IPS DF 6.9 (cell line): ENCODE measurements around the gene CMTM1.
"Not testable (repeated sequence)": the region's sequence is repeated elsewhere in the genome, so short reads cannot be mapped to it uniquely, and the experiment has no call there.

Experiments used
- DNase-seq: peaks from one replicate; pipeline ENCODE4 v3.0.0-alpha.2; 2013; ENCODE audit warnings: low read depth, low spot score
- H3K27ac ChIP-seq: one replicate; pipeline ENCODE4 v1.5.1; 2013; ENCODE audit warnings: low read length, control low read depth
- H3K27me3 ChIP-seq: 2 replicates; pipeline ENCODE4 v1.6.1; 2013; ENCODE audit warnings: mild to moderate bottlenecking, low read length; ENCODE audit not compliant: control insufficient read depth, insufficient read depth
- H3K36me3 ChIP-seq: 2 replicates; pipeline ENCODE4 v1.6.1; 2013; ENCODE audit warnings: low read length; ENCODE audit not compliant: control insufficient read depth, insufficient read depth
- H3K4me1 ChIP-seq: 2 replicates; pipeline ENCODE4 v1.6.1; 2013; ENCODE audit warnings: low read length; ENCODE audit not compliant: control insufficient read depth, insufficient read depth
- H3K4me3 ChIP-seq: 2 replicates; pipeline ENCODE4 v1.5.1; 2013; ENCODE audit warnings: mild to moderate bottlenecking, low read length
- H3K9me3 ChIP-seq: 2 replicates; pipeline ENCODE4 v1.6.1; 2013; ENCODE audit warnings: low read length, inconsistent platforms; ENCODE audit not compliant: control insufficient read depth, insufficient read depth
- WGBS: extraction: QIAGEN DNeasy Blood & Tissue Kit; methylation state at CpG from one replicate; pipeline ENCODE4 v1.1.7; 2013; ENCODE audit warnings: mixed read lengths, missing lambda C conversion rate; ENCODE audit not compliant: insufficient read length, insufficient coverage; 5-methylcytosine and 5-hydroxymethylcytosine counted together

CMTM1 gene

GRCh38 chr16:66562409-66562808 is 3.8 kb upstream of the CMTM1 start:
- H3K36me3 ChIP-seq, result peaks cover 4% of the 10 kb centered on the region; the same call in 1 of the 2 replicates
- 83% methylated on average over 1 of the region's 1 CpG for WGBS
- H3K4me1 ChIP-seq, result no peaks in the 10 kb centered on the region
- no peak for DNase-seq
- H3K4me3 ChIP-seq, result no peak overlapping the region
- no peaks in the 10 kb centered on the region for H3K9me3 ChIP-seq
- H3K27me3 ChIP-seq, result no peaks in the 10 kb centered on the region
- no peak overlapping the region for H3K27ac ChIP-seq

- peaks cover 4% of the 10 kb centered on the region; the same call in 1 of the 2 replicates for H3K36me3 ChIP-seq
- H3K27me3 ChIP-seq, result no peaks in the 10 kb centered on the region
- no CpG with 5 or more reads among the region's 2 CpGs for WGBS
- no peak overlapping the region for H3K27ac ChIP-seq
- no peak overlapping the region for H3K4me3 ChIP-seq
- H3K9me3 ChIP-seq, result no peaks in the 10 kb centered on the region
- DNase-seq, result no peak
- no peaks in the 10 kb centered on the region for H3K4me1 ChIP-seq
These were observed 3.3 kb upstream of the CMTM1 start for GRCh38 chr16:66562986-66563385.

GRCh38 chr16:66563574-66564334 is 2.5 kb upstream of the CMTM1 start:
- no peak overlapping the region for H3K27ac ChIP-seq

GRCh38 chr16:66567270-66567669 is 1.0 kb downstream of the CMTM1 start:
- not testable (repeated sequence) for H3K9me3 ChIP-seq, DNase-seq, H3K27ac ChIP-seq, H3K4me1 ChIP-seq, H3K4me3 ChIP-seq, H3K27me3 ChIP-seq, H3K36me3 ChIP-seq
- no CpG with 5 or more reads among the region's 3 CpGs for WGBS

More at GRCh38 chr16:66563574-66564334, 2.5 kb upstream of the CMTM1 start:
- H3K9me3 ChIP-seq, result no peaks in the 10 kb centered on the region
- H3K36me3 ChIP-seq, result peaks cover 4% of the 10 kb centered on the region; the same call in 1 of the 2 replicates
- WGBS, result no CpG with 5 or more reads among the region's 2 CpGs
- H3K4me3 ChIP-seq, result no peak overlapping the region
- DNase-seq, result no peak
- no peaks in the 10 kb centered on the region for H3K4me1 ChIP-seq
- H3K27me3 ChIP-seq, result no peaks in the 10 kb centered on the region

- Histone ChIP-seq H3K27me3 (no peaks in the 10 kb centered on the region), H3K4me1 (no peaks in the 10 kb centered on the region), H3K36me3 (peaks cover 4% of the 10 kb centered on the region; the same call in 1 of the 2 replicates), H3K4me3 (no peak overlapping the region), H3K9me3 (no peaks in the 10 kb centered on the region), H3K27ac (no peak overlapping the region)
- DNase-seq, result no peak
- no CpG with 5 or more reads among the region's 2 CpGs for WGBS
These were observed 2.1 kb downstream of the CMTM1 start for GRCh38 chr16:66568355-66568754.

- no CpG with 5 or more reads among the region's 1 CpG for WGBS
- no peak overlapping the region for H3K4me3 ChIP-seq
- no peaks in the 10 kb centered on the region for H3K4me1 ChIP-seq
- no peaks in the 10 kb centered on the region for H3K27me3 ChIP-seq
- H3K27ac ChIP-seq, result no peak overlapping the region
- H3K36me3 ChIP-seq, result peaks cover 4% of the 10 kb centered on the region; the same call in 1 of the 2 replicates
- DNase-seq, result no peak
- H3K9me3 ChIP-seq, result no peaks in the 10 kb centered on the region
These were observed 2.9 kb downstream of the CMTM1 start for GRCh38 chr16:66569131-66569530.

GRCh38 chr16:66569827-66570405 is 3.7 kb downstream of the CMTM1 start:
- H3K4me3 ChIP-seq, result no peak overlapping the region

GRCh38 chr16:66572356-66572755 is 6.1 kb downstream of the CMTM1 start:
- Histone ChIP-seq H3K27ac (no peak overlapping the region), H3K9me3 (no peaks in the 10 kb centered on the region), H3K4me1 (no peaks in the 10 kb centered on the region), H3K4me3 (no peak overlapping the region), H3K27me3 (no peaks in the 10 kb centered on the region; the same call in 1 of the 2 replicates), H3K36me3 (no peaks in the 10 kb centered on the region)
- WGBS, result no CpG with 5 or more reads among the region's 2 CpGs
- DNase-seq, result no peak

More at GRCh38 chr16:66569827-66570405, 3.7 kb downstream of the CMTM1 start:
- Histone ChIP-seq H3K36me3 (peaks cover 4% of the 10 kb centered on the region; the same call in 1 of the 2 replicates), H3K27me3 (no peaks in the 10 kb centered on the region), H3K4me1 (no peaks in the 10 kb centered on the region), H3K9me3 (no peaks in the 10 kb centered on the region), H3K27ac (no peak overlapping the region)
- DNase-seq, result no peak
- WGBS, result no CpG with 5 or more reads among the region's 3 CpGs

GRCh38 chr16:66574081-66574480 is 7.8 kb downstream of the CMTM1 start:
- H3K4me1 ChIP-seq, result no peaks in the 10 kb centered on the region
- H3K36me3 ChIP-seq, result no peaks in the 10 kb centered on the region
- H3K27ac ChIP-seq, result no peak overlapping the region
- WGBS, result no CpG with 5 or more reads among the region's 1 CpG
- H3K27me3 ChIP-seq, result peaks cover 17% of the 10 kb centered on the region
- no peak for DNase-seq
- H3K9me3 ChIP-seq, result no peaks in the 10 kb centered on the region
- H3K4me3 ChIP-seq, result no peak overlapping the region

- peaks cover 22% of the 10 kb centered on the region for H3K27me3 ChIP-seq
- H3K27ac ChIP-seq, result no peak overlapping the region
- no peaks in the 10 kb centered on the region for H3K4me1 ChIP-seq
- H3K36me3 ChIP-seq, result no peaks in the 10 kb centered on the region
- DNase-seq, result no peak
- no peaks in the 10 kb centered on the region for H3K9me3 ChIP-seq
- WGBS, result no CpG with 5 or more reads among the region's 3 CpGs
- no peak overlapping the region for H3K4me3 ChIP-seq
These were observed 8.3 kb downstream of the CMTM1 start for GRCh38 chr16:66574531-66574930.
